T-helper 1 cell (primary cell): ENCODE results near the gene JSRP1.

Source experiments
- DNase-seq, 5 donors: peaks; one replicate each; pipeline ENCODE4 v3.0.0-alpha.2; 2012 to 2020

Gene JSRP1

GRCh38 chr19:2232286-2233151 lies 23.7 kb downstream of the JSRP1 start:
- no peak for DNase-seq

GRCh38 chr19:2231621-2232221 lies 24.5 kb downstream of the JSRP1 start:
- no peak for DNase-seq

GRCh38 chr19:2230807-2231533 lies 25.2 kb downstream of the JSRP1 start:
- DNase-seq = no peak

GRCh38 chr19:2230033-2230531 lies 26.1 kb downstream of the JSRP1 start:
- no peak for DNase-seq

- no peak for DNase-seq
These were observed 26.8 kb downstream of the JSRP1 start for GRCh38 chr19:2229103-2230032.

GRCh38 chr19:2228157-2229030 lies 27.8 kb downstream of the JSRP1 start:
- no peak for DNase-seq

GRCh38 chr19:2227415-2228156 lies 28.6 kb downstream of the JSRP1 start:
- no peak for DNase-seq

- DNase-seq = no peak
These were observed 29.3 kb downstream of the JSRP1 start for GRCh38 chr19:2226840-2227360.

GRCh38 chr19:2226051-2226839 lies 30.0 kb downstream of the JSRP1 start:
- DNase-seq = no peak

- DNase-seq = no peak
These were observed 30.7 kb downstream of the JSRP1 start for GRCh38 chr19:2225415-2226050.

GRCh38 chr19:2224754-2225349 lies 31.4 kb downstream of the JSRP1 start:
- no peak for DNase-seq

GRCh38 chr19:2223959-2224358 lies 32.3 kb downstream of the JSRP1 start:
- no peak for DNase-seq

- DNase-seq = no peak
These were observed 32.8 kb downstream of the JSRP1 start for GRCh38 chr19:2223391-2223790.

GRCh38 chr19:2221918-2222317 lies 34.3 kb downstream of the JSRP1 start:
- no peak for DNase-seq

- no peak for DNase-seq
These were observed 34.9 kb downstream of the JSRP1 start for GRCh38 chr19:2221250-2221831.

- no peak for DNase-seq
These were observed 36.5 kb downstream of the JSRP1 start for GRCh38 chr19:2219726-2220125.

- DNase-seq = no peak
These were observed 38.6 kb downstream of the JSRP1 start for GRCh38 chr19:2217591-2217990.
